Tibial nerve (tissue), 4 donors: Measurements from ENCODE around the gene CALM1.

Experiments used
- EP300 ChIP-seq, 2 donors: sonication (generic); formaldehyde crosslinking; IDR thresholded peaks; one replicate each; pipeline ENCODE4 v1.6.1; 2017; ENCODE audit warnings: antibody characterized with exemption in 2 of 2, mild to moderate bottlenecking in 1 of 2
- POLR2A ChIP-seq, 2 donors: fragments of 450-650 bp; IDR thresholded peaks; one replicate each; pipeline ENCODE4 v1.6.1; 2017; ENCODE audit warnings: antibody characterized with exemption in 2 of 2, mild to moderate bottlenecking in 2 of 2, moderate library complexity in 2 of 2
- TF ChIP-seq, protein P1 (sequence below), 5 experiments: fragments of 200-600 bp in 3 of 5; fragments of 450-650 bp in 2 of 5; sonication (generic) in 3 of 5; IDR thresholded peaks; one replicate each; pipeline ENCODE4 v1.5.1; 2016 to 2019; ENCODE audit warnings: antibody characterized with exemption in 5 of 5, mild to moderate bottlenecking in 3 of 5, moderate library complexity in 2 of 5

DNA sequence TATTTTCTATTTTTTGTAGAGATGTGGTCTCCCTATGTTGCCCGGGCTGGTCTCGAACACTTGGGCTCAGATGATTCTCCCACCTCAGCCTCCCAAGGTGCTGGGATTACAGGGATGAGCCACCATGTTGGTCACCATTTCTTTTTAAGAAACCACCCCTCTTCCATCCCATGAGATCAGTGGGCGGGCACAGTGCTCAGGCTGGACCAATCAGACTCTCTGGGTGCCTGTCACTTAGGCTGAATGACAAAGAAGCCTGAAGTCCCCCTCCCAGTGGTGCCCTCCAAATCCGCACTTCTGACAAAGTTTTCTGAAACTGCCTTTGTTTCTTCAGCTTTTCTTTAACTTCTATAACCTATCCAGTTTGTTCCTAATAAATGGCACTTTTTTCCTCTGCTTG, 48.2 kb downstream of the CALM1 start:
- TF ChIP-seq, protein P1, sequence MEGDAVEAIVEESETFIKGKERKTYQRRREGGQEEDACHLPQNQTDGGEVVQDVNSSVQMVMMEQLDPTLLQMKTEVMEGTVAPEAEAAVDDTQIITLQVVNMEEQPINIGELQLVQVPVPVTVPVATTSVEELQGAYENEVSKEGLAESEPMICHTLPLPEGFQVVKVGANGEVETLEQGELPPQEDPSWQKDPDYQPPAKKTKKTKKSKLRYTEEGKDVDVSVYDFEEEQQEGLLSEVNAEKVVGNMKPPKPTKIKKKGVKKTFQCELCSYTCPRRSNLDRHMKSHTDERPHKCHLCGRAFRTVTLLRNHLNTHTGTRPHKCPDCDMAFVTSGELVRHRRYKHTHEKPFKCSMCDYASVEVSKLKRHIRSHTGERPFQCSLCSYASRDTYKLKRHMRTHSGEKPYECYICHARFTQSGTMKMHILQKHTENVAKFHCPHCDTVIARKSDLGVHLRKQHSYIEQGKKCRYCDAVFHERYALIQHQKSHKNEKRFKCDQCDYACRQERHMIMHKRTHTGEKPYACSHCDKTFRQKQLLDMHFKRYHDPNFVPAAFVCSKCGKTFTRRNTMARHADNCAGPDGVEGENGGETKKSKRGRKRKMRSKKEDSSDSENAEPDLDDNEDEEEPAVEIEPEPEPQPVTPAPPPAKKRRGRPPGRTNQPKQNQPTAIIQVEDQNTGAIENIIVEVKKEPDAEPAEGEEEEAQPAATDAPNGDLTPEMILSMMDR (IDR thresholded peaks at IDR 0.05) = no peak
- TF ChIP-seq EP300 (IDR thresholded peaks at IDR 0.05) = no peak
- TF ChIP-seq POLR2A (IDR thresholded peaks at IDR 0.05) = no peak
